T follicular helper cell (primary cell): ENCODE results near the gene TCP11.

ENCODE experiments used
- DNase-seq: peaks from one replicate; pipeline ENCODE4 v3.0.0-alpha.2; 2020; ENCODE audit warnings: low read depth

The TCP11 gene

DNA sequence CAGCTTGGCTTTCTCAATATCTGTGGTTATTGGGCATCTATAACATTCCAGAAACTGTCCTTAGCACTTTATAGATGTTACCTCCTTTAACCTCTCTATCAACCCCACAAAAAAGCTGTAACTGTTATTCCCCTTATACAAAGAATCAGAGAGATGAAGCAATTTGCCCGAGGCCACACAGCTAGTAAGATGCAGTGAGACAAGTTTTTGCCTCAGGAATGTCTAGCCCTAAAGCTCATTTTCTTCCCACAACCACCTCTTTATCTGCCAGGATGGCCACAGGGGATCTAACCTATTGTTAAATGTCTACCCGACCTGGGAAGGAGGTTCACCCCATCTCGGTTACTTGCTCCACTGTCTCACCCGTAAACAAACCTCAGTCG is 31.9 kb upstream of the TCP11 start:
- DNase-seq: no peak

DNA sequence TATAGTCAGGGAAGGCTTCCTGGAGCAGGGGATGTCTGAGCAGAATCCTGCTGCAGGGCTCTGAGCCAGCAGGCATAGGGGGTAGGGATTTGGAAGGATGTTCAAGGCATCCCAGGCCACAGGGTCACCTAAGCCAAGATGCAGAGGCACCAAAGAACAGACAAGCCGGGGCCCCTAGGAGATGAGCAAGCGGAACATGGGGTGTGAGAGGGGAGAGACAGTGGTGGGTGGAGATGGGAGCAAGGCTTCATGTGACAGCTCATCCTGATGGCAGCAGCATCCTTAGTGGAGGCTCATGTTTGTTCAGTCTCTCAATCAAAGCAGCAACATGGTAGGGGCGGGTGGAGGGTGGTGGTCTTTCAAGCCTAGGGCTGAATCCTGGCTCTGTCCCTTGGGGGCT is 29.8 kb upstream of the TCP11 start:
- DNase-seq: no peak

DNA sequence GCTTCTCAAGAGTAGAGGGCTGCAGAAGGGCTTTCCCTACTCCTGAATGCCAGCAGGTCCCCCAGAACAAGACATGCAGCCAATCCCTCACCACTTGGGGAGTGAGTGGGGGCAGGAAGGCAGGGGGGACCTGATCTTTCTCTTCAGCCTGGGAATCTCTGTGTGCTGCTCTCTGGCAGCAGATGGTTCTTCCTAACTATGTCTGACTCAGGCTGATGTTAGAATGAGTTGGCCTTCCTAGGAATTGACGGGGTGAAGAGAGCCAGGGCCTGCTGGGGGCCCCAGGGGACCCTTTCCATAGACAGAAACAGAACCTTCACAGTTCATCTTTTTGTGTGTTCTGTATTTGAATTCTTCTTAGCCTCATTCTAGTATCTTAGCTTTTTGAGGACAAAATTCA is 29.0 kb upstream of the TCP11 start:
- DNase-seq: no peak

DNA sequence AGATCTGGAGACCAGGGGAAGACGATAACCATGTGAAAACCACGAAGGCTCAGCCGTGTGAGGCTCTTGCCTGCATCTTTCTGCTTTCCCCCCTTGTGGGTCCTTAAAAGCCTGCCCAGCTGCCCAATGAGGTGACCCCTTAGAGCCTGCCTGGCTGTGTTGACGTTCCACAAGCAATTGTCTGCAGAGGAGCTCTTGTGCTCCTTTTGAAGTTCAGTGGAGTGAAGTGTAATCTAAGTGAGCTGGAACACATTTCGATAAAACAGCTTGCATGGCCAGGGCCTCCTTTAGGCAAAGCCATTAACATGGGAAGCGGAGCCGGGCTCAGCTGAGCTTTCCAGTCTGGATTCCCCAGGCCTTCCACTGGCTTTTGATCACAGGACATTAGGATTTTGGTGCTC is 27.3 kb upstream of the TCP11 start:
- no peak for DNase-seq

DNA sequence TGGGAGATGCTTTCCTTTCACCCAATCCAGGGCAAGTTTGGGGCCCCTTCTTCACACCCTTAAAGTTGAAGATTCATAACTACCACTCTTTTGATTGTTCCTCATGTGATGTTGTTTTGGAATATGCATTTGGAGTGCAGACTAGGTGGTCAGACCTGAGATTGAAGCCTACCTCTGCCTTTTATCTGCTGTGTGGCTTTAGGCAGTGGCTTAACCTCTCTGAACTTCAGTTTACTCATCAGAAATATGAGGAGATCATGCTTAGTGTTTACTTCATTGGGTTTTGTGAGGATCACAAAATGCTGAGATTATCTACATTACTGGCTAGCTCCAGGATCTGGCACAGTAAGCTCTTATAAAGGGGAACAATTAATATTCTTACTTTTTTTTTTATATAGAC is 26.4 kb upstream of the TCP11 start:
- no peak for DNase-seq

DNA sequence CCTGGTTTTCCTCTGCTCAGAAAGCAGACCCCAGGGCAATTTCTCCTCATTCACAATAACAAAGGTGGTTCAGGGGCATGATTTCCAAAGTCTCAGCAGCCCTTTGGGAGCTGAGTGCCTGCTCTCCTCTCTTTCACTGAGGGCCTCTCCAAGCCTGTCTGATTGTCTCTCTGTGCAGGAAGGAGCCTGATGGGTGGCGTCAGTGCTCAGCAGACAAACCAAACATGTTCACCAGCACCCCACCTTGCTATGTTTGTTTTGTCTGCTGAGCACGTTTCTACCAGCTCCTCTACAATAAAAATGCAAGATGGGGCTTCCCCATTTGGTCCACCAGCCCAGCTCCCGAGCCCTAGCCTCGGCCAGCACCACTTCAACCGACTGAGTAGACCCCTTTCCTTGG is 25.4 kb upstream of the TCP11 start:
- no peak for DNase-seq

DNA sequence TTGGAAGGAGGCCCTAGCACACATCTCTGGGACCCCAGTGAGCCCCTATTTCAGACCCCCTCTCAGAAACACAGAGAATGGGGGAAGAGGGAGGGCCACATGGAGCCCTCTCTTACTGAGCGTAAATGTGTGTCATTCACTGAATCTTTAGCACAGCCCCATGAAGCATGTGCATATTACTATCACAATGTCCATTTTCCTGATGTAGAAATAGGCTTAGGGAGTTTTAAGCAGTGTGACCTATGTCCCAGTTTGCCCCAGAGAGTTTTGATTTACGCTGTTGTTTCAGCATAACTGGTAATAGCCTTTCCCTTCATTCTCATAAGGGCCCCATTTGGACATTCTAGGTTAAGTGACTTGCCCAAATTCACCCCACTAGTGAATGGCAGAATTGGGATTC is 25.0 kb upstream of the TCP11 start:
- DNase-seq: no peak

DNA sequence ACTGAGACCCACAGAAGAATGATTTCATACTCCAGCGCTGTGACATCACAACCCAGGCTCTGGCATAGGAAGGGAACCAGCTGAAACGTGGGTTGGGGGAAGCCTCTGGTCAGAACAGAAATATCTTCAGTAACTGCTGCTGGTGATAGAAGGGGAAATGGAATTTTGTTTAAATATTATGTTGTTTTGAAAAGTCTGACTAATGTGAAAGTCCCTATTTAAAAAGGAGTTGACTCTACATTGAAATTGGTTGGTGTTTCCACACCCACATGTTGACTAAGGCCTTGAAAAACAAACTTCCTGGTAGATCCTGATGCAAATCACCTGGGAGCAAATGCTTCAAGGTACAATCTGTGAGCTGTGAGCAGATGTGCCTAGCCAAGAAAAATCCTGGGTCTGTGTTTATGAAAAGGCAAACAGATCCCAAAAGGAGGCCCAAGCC is 24.5 kb upstream of the TCP11 start:
- no peak for DNase-seq

DNA sequence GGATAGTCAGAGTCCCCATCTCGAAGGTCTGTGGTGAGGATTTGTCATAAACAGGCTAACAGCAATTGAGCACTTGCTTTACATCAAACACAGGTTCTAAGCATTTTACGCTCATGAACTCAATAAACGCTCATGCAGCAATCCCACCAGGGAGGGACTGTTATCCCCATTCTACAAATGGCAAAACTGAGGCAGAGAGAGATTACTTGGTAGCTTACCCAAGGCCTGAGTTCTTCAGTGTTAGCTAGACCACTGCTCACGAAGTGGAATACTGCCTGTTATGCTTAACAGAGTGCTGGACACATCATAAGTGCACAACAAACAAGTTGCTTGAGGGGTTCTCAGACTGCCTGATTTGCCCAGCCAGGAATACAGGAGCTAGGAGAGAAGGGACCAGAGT is 23.7 kb upstream of the TCP11 start:
- no peak for DNase-seq

DNA sequence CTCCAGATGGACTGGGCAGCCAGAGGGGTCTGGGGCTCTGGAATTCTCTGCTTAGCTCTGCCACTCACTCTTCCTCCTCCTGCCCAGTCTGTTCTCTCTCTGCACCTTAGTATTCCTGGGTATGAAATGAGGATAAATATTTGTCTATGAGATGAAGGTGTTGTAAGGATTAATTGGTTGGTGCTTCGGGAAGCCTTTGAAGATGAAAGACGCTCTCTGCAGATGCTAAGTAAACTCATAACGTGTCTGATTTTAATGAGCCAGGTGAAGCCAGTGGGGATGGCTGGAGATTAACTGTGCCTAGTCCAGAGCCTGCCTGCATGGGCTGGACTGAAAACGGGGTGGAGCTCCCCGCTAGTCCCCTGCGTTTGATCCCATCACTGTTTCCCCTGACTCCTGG is 23.1 kb upstream of the TCP11 start:
- DNase-seq: no peak

DNA sequence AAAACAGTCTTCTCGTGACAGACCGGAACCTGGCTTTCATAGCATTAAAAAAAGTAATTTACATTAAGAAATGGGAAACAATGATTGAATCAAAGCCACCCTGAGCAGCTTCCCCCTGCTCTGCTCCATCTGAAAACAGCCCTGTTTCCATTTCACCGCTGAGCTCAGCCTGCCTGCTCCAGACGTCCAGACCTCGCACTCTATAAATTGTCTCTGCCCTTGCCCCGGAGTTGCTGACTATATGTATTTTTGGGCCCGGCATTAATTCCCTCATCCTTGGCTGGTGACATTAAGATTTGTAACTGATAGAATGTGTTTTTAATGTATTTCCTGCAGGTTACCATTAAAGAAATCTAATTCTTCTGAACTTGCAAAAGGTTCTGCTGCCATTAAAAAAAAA is 22.7 kb upstream of the TCP11 start:
- no peak for DNase-seq

DNA sequence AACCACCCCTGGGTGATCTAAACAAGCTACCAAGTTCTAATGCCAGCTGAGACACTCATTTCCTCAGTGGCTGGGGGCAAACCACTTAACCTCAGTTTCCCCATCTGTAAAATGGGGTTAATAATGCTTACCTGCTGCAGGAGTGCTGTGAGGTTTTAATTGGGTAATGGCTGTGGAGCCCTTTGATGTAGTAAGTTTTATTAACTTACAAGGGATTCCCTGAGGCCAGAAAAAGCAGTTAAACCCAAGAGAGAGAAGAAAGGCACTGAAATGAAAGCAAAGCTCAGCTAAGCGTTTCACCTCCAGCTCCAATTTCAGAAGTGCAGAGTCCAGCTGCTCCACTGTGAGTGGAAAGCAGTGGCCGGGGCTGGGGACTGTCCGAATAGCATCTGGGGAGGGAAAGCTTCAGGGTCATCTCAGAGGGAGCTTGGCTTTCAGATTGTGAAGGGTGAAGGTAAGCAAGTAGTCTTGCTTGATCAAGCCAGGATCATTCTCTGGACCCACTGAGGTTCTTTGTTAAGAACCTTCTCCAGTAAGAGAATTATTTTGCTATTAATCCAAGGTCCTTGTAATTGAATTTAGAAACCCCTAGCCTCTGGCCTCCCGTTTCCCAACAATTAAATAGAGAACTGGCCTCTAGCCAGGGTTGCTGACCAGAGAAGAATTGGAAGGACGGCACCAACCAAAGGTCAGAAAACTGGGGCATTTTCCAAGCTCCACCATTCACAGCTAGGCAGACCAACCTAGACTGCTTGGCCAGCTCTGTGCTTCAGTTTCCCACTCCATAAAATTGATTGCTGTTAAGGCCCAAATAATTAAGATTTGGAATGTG is 20.9 kb upstream of the TCP11 start:
- no peak for DNase-seq

DNA sequence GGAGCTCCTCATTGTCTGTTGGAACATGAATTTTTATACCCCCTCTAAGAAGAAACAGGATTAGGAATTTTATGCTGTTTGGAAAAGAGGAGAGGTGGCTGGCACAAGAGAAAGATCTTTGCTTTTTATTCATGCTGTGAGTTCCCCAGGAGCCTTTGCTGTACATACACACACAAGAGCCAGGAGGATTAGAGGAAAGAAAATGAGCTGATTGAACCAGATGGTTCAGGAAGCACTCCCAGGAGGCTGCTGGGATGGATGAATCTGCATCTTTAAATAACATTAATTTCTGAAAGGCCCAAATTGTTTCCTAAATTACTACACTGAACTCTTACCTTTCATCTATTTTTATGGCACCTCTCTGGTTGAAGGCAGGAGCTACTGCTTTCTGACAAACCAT is 20.1 kb upstream of the TCP11 start:
- no peak for DNase-seq

DNA sequence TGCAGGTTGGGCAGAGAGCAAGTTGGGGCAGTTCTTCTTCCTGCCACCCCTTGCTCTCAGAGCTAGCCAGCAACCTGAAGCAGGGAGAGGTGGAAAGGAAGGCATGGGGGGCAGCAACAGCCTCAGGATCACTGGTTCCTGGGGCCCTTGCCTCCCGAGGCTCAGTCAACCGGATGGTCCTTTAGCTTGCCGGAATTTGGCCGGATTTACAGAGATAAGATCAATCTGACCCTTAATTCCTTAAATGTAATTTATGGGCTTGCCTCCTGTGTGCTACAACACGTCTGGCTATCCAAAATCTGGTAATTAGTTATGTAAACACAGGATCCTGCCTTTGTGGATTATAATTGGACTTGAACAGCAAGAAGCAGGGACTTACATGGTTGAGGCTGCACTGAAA is 19.5 kb upstream of the TCP11 start:
- DNase-seq: no peak

DNA sequence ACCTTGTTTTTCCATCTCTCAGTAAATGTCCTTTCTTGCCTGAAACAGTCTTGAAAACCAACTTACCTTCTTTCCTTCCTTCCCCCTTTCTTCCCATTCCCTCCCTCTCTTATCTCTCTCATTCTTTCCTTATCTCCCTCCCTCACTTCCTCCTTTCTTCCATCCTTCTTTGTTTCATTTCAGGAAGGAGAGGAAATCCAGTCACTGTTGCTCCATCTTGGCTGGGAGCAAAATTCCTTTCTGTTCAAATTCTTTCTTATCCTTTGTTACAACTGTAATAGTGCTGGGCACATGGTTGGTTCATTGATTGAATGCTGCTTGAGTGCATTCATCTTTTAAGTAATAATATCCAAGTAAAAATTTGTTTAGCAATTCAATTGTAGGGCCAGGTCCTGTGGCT is 17.4 kb upstream of the TCP11 start:
- no peak for DNase-seq

DNA sequence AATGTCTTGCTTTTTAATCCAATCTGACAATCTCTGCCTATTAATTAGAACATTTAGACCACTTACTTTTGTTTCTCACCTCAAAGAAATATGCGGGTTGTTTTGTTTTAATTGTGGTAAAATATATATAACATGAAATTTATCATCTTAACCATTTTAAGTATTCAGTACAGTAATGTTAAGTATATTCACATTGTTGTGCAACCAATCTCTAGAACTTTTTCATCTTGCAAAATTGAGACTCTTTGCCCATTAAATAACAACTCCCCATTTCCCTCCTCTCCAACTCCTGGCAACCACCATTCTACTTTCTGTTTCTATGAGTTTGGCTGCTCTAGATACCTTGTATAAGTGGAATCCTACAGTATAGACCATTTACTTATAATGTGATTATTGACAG is 13.8 kb upstream of the TCP11 start:
- no peak for DNase-seq

DNA sequence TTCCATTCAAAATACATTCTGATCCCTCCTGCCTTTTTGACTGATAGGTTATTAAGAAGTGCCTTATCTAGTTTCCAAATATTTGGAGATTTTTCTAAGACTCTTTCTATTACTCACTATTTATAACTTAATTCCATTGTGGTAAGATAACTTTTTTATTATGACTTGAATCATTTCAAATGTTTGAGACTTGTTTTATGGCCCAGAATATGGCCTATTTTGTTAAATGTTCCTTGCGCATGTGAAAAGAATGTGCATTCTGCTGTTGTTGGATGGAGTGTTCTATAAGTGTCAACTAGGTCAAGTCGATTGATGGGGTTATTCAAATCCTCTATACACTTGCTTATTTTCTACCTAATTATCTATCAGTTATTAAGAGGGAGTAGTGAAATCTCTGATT is 13.1 kb upstream of the TCP11 start:
- DNase-seq: no peak

DNA sequence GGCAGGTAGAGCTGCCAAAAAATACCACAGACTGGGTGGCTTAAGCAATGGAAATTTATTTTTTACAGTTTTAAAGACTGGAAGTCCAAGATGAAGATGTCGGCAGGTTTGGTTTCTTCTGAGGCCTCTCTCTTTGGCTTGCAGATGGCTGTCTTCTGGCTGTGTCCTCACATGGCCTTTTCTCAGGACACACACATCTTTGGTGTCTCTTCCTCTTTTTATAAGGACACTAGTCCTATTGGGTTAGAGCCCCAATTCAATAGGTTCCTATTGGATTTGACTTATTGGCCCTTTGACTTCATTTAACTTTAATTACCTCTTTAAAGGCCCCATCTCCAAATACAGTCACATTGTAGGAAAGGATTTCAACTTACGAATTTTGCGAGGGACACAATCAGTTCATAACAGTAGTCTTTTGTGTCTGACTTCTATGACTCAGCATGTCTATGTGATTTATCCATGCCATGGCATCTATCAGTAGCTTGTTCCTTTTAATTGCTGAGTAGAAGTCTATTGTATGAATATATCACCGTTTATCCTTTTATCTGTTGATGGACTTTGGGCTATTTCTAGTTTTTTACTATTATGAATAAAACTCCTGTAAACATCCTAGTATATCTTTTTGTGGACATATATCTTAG is 11.0 kb upstream of the TCP11 start:
- DNase-seq: no peak

DNA sequence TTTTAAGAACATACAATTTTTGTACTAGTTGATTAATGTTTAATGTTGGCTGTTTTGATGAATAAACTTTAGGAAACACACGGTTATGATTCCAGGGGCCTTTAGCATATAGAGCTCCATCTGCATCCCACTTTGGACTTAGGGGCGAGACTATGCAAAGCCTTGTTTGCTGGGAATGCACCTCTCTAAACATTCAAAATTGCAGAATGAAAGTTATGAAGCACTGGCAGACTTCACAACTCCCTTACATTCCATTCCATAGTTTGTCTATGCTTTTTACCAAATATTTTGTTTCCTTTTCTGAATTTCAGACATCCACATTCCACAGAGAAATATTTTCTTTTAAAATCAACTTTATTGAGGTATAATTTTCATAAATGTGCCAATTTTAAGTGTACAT is 10.3 kb upstream of the TCP11 start:
- no peak for DNase-seq

DNA sequence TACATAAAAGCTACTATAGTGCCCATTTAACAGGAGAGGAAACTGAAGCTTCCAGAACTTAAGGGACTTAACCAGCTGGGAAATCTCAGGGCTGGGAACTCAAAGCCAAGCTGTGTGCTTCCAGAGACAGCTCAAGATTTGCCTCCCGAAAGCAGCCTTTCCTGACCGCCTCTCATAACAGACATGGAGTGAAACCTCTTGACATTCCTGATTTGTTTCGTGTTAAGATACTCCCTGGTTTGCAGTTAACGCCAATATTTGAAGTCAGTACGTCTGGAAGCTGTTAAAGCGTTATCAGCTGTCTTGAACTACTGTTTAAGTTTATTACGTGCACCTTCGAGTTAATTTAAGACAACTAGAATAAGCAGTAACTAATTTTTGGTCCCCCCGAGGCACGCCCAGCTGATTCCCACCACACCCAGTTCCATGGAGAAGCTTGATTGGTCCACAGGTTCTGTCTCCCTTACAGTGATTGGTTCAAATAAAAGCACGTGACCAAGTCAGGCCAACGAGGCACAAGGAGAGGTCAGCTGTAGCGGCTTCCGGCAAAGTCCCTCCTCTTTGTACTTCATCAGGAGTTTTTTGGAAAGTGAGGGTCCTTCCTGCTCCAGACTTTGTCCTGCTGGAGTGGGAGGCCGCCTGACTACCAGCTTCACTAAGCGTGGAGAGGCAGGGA is 8.9 kb upstream of the TCP11 start:
- no peak for DNase-seq

DNA sequence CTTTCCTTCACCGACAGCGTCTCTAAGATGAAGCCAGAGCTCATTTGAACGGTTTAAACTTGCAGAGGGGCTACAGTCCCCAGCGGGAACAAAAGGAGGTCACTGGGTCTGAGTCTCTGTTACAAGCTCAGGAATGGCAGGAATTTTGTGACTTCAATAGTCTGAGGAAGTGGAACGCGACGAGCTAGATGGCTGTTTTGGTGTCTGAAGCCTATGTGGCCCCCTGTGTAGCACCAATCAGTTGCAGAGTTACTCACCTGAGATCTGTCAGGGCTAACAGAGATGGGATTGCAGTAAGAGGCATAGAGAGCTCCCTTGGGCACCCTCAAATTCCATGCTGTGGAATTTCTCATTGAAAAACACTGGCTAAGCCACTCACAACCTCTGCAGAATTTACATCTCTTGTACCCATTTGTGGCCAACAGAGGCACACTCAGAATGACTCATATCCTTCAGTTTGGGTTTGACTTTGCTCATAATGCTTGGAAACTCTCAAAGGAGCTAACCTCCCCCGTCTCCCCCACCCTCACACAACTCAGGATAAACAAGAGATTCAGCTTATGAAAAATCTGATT is 7.1 kb upstream of the TCP11 start:
- DNase-seq: no peak

DNA sequence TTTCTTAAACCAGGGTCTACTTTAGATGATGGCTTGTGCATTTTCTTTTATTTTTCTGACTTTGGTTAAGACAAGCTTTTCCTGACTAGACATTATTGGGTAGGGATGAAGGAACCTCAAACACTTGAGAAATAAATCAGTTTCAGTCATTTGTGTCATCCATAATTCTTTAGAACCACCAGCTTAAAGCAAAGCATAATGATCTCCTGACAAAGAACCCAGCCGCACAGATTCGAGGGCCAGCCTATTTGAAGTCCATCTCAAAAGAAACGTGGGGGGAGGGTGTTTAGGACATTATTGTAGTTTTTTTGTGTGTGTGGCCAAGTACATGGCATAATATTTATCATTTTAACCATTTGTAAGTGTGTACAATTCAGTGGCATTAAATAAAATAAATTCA is 6.3 kb upstream of the TCP11 start:
- DNase-seq: no peak

DNA sequence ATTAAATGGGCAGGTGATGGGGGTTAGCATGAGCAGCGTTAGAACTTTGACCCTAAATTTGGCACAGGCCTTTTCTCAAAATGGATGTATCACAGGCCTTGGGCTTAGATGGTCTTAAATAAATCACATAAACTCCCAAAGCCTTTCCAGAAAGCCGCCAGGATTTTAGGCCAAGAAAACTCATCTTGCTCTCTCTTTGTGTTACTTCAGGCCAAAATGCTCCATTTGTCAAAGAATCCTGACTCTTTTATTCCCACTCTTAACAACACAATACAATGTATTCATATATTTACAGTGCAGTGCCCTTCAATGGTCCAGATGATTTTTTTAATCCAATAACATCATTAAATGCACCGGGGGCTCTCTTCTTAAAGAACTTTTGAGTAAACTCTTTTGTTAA is 5.9 kb upstream of the TCP11 start:
- DNase-seq: no peak
